ENCODE results near the gene ZBTB16.

Gene ZBTB16

DNA sequence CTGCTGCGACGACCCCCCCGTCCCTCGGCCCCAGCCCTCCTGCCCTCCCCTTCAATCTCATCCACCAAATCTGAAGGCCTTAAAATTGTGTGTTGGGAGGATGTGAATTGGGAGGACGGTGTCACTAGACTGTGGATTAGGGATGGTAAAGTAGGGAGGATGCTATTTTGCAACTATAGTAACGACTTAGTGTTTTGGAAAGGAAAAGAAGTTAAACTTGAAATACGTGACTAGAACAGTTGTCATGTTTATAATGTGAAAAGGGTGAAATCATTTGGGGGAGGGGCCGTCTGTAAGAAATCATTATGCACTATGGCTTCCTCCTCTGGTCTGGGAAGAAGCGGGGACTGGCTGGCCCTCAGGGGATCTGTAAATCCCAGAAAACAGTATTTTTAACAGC is 193.3 kb downstream of the ZBTB16 start:
- TF ChIP-seq, protein P1, sequence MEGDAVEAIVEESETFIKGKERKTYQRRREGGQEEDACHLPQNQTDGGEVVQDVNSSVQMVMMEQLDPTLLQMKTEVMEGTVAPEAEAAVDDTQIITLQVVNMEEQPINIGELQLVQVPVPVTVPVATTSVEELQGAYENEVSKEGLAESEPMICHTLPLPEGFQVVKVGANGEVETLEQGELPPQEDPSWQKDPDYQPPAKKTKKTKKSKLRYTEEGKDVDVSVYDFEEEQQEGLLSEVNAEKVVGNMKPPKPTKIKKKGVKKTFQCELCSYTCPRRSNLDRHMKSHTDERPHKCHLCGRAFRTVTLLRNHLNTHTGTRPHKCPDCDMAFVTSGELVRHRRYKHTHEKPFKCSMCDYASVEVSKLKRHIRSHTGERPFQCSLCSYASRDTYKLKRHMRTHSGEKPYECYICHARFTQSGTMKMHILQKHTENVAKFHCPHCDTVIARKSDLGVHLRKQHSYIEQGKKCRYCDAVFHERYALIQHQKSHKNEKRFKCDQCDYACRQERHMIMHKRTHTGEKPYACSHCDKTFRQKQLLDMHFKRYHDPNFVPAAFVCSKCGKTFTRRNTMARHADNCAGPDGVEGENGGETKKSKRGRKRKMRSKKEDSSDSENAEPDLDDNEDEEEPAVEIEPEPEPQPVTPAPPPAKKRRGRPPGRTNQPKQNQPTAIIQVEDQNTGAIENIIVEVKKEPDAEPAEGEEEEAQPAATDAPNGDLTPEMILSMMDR (IDR thresholded peaks at IDR 0.05; ENCODE audit: low read depth, low read length) = no peak
- no peak overlapping the region for H3K4me3 ChIP-seq (replicated peaks in 1 of 2; ENCODE audit: low read depth in 2 of 2, low read length in 2 of 2)
- no peak for DNase-seq (ENCODE audit: low read depth in 2 of 2)

DNA sequence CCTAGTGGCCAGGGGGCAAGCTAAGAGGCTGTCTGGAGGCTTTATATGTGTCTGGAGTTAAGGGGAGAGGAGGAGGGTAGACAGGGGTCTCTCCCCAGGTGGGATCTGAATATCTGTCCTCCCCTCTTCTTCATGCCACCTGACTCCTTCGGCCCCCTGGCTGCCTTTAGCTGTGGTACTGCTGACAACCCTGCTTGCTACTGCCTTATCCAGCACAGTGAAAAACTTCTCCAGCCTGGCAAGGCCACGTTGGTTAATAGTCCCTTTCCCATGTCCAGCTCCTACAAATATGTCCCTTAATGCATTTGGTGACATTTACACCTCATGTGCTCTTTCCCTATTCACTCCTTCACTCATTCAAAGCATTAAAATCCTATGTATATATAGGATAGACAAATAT is 194.3 kb downstream of the ZBTB16 start:
- TF ChIP-seq, protein P1 (IDR thresholded peaks at IDR 0.05; ENCODE audit: low read depth, low read length) = no peak
- no peak overlapping the region for H3K4me3 ChIP-seq (replicated peaks in 1 of 2; ENCODE audit: low read depth in 2 of 2, low read length in 2 of 2)
- no peak for DNase-seq (ENCODE audit: low read depth in 2 of 2)

DNA sequence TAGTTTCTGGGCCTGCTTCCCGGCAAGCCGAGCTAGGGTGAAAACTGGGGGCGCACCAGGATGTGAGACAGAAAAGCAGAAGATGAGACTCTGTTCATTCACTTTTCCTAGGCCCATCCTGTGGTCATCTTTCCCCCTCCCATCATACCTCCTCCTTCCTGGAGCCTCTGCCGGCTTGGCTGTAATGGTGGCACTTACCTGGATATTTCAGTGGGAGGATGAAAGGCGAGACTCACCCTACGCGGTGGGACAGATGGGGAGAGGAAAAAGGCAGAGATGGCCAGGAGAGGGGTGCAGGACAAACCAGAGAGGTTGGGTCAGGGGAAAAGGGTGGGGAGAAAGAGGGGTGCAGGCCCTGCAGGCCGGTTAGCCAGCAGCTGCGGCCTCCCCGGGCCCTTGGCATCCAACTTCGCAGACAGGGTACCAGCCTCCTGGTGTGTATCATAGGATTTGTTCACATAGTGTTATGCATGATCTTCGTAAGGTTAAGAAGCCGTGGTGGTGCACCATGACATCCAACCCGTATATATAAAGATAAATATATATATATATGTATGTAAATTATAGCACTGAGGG is 195.1 kb downstream of the ZBTB16 start:
- TF ChIP-seq, protein P1 (IDR thresholded peaks at IDR 0.05; ENCODE audit: low read depth, low read length) = no peak
- no peak overlapping the region for H3K4me3 ChIP-seq (replicated peaks in 1 of 2; ENCODE audit: low read depth in 2 of 2, low read length in 2 of 2)
- no peak for DNase-seq (ENCODE audit: low read depth in 2 of 2)

DNA sequence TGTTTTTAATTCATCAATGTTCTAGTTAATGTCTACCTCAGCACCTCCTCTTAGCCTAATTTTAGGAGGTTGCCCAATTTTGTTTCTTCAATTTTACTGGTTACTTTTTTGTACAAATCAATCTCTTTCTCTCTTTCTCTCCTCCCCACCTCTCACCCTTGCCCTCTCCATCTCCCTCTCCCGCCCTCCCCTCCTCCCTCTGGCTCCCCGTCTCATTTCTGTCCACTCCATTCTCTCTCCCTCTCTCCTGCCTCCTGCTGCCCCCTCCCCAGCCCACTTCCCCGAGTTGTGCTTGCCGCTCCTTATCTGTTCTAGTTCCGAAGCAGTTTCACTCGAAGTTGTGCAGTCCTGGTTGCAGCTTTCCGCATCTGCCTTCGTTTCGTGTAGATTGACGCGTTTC is 195.8 kb downstream of the ZBTB16 start:
- DNase-seq (ENCODE audit: low read depth in 2 of 2) = no peak
- H3K4me3 ChIP-seq (replicated peaks in 1 of 2; ENCODE audit: low read depth in 2 of 2, low read length in 2 of 2) = no peak overlapping the region
- TF ChIP-seq, protein P1 (IDR thresholded peaks at IDR 0.05; ENCODE audit: low read depth, low read length) = no peak

DNA sequence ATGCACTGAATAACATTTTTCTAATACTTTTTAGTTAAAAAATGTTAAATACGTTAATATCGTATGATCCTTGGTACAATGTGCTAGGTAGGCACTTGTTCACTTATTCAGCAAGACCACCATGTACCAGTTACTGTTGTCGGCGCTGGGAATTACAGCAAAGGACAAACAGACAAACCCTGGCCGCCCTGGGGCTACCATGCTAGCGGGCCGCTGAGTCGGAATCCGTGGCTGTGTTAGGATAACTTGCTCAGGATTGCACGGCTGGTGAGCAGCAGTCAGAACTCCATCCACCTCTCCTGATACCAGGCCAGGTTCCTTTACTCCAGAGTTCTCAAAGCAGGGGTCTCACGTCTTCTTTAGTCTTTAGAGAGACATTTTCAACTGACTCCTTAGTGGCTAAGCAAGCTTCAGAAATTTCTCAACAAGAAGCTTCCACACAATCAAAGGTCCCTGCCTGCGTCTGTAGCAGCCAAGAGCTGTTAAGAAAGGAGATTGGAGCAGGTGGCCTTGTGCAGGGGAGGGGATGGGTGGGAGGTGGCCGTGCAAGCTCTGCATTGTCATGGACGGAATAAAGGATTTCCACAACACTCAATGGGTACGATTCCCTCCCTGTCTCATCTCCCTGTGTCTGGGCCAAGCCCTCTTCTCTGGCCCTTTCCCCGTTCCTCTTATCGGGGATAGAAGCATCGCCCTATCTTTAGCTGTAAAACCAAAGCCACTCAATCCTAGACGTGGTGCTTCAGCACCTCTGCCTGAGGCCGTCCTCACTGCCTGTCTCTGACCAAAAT is 196.9 kb downstream of the ZBTB16 start:
- no peak overlapping the region for H3K4me3 ChIP-seq (replicated peaks in 1 of 2; ENCODE audit: low read depth in 2 of 2, low read length in 2 of 2)
- DNase-seq (ENCODE audit: low read depth in 2 of 2) = no peak
- TF ChIP-seq, protein P1 (IDR thresholded peaks at IDR 0.05; ENCODE audit: low read depth, low read length) = no peak

DNA sequence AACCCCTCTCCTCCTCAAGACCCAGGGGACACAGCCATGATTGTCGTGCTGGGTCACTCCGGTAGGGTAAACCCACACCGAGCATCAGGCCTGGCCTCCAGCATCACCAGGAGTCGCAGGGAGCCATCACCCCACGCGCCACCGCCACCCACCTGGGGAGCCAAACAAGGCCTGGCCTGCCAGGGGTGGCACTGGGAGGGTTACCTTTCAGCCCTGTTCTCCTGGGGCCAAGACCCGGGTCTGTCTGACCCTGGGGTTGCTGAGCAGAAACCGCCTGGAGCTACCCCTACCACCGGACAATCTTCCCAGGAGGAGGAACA is 197.4 kb downstream of the ZBTB16 start:
- TF ChIP-seq, protein P1 (IDR thresholded peaks at IDR 0.05; ENCODE audit: low read depth, low read length) = no peak
- no peak overlapping the region for H3K4me3 ChIP-seq (replicated peaks in 1 of 2; ENCODE audit: low read depth in 2 of 2, low read length in 2 of 2)
- no peak for DNase-seq (ENCODE audit: low read depth in 2 of 2)

Measured in cardiac fibroblast (primary cell).